ENCODE results near the gene PSMC5.

Gene PSMC5

GRCh38 chr17:63817736-63818385 is 9.4 kb upstream of the PSMC5 start:
- TF ChIP-seq Cebpa-rat (IDR thresholded peaks at IDR 0.05), result no peak

GRCh38 chr17:63819131-63819530 is 8.1 kb upstream of the PSMC5 start:
- TF ChIP-seq Cebpa-rat (IDR thresholded peaks at IDR 0.05), result no peak
- Histone ChIP-seq H4K20me1 (peaks cover 16 to 94% (median 62%) of the 10 kb centered on the region in 11 experiments; a peak in 20 of 22 replicates), H3K36me3 (peaks cover 98 to 100% (median 99%) of the 10 kb centered on the region in 11 experiments), H3K27ac (peak overlapping the region in 10 of 11 experiments; percentile 14 to 87 (median 80); a peak in 19 of 22 replicates), H3K4me2 (peak overlapping the region; percentile 50 to 87 (median 79)), H3K4me3 (peak overlapping the region in 7 of 10 experiments; percentile 30 to 54 (median 47); a peak in 8 of 20 replicates), H3K9ac (peak overlapping the region in 10 of 11 experiments; percentile 22 to 78 (median 67); a peak in 16 of 22 replicates), H3K9me3 (replicated peaks in 1 of 11) (no peaks in the 10 kb centered on the region), H3K4me1 (peaks cover 31 to 61% (median 53%) of the 10 kb centered on the region in 10 experiments), H3K27me3 (no peaks in the 10 kb centered on the region)

More at GRCh38 chr17:63817736-63818385, 9.4 kb upstream of the PSMC5 start:
- Histone ChIP-seq H3K9ac (no peak overlapping the region), H3K27ac (peak overlapping the region in 3 of 11 experiments; percentile 82 to 87 (median 86); a peak in 5 of 22 replicates), H3K4me2 (peak overlapping the region in 5 of 11 experiments; percentile 76 to 87 (median 81); a peak in 2 of 22 replicates), H3K4me3 (no peak overlapping the region), H3K36me3 (peaks cover 98 to 100% (median 99%) of the 10 kb centered on the region in 11 experiments), H3K9me3 (replicated peaks in 1 of 11) (no peaks in the 10 kb centered on the region), H4K20me1 (peaks cover 16 to 87% (median 49%) of the 10 kb centered on the region in 11 experiments; a peak in 20 of 22 replicates), H3K4me1 (peaks cover 31 to 49% (median 46%) of the 10 kb centered on the region in 10 experiments), H3K27me3 (no peaks in the 10 kb centered on the region)

GRCh38 chr17:63819585-63820537 is 7.4 kb upstream of the PSMC5 start:
- TF ChIP-seq Cebpa-rat (IDR thresholded peaks at IDR 0.05), result no peak
- Histone ChIP-seq H3K9ac (peak overlapping the region in 10 of 11 experiments; percentile 22 to 78 (median 70); a peak in 17 of 22 replicates), H3K36me3 (peaks cover 98 to 100% (median 99%) of the 10 kb centered on the region in 11 experiments), H4K20me1 (peaks cover 16 to 94% (median 69%) of the 10 kb centered on the region in 11 experiments; a peak in 20 of 22 replicates), H3K27ac (peak overlapping the region in 10 of 11 experiments; percentile 14 to 87 (median 80); a peak in 19 of 22 replicates), H3K4me1 (peaks cover 36 to 68% (median 60%) of the 10 kb centered on the region in 10 experiments), H3K4me2 (peak overlapping the region; percentile 50 to 87 (median 79)), H3K9me3 (replicated peaks in 1 of 11) (no peaks in the 10 kb centered on the region), H3K4me3 (peak overlapping the region in 8 of 10 experiments; percentile 30 to 54 (median 44); a peak in 13 of 20 replicates), H3K27me3 (no peaks in the 10 kb centered on the region)

GRCh38 chr17:63820963-63821561 is 6.2 kb upstream of the PSMC5 start:
- Histone ChIP-seq H4K20me1 (peaks cover 20 to 94% (median 63%) of the 10 kb centered on the region in 11 experiments; a peak in 20 of 22 replicates), H3K27me3 (no peaks in the 10 kb centered on the region), H3K9ac (peak overlapping the region in 10 of 11 experiments; percentile 18 to 77 (median 60); a peak in 17 of 22 replicates), H3K4me3 (peak overlapping the region in 8 of 10 experiments; percentile 3 to 52 (median 38); a peak in 14 of 20 replicates), H3K36me3 (peaks cover 96 to 100% (median 99%) of the 10 kb centered on the region in 11 experiments), H3K27ac (peak overlapping the region in 9 of 11 experiments; percentile 37 to 87 (median 80); a peak in 17 of 22 replicates), H3K4me2 (peak overlapping the region; percentile 26 to 87 (median 79); a peak in 20 of 22 replicates), H3K4me1 (peaks cover 48 to 81% (median 72%) of the 10 kb centered on the region in 10 experiments), H3K9me3 (replicated peaks in 1 of 11) (no peaks in the 10 kb centered on the region)
- TF ChIP-seq Cebpa-rat (IDR thresholded peaks at IDR 0.05), result no peak

GRCh38 chr17:63821804-63822203 is 5.4 kb upstream of the PSMC5 start:
- no peak for TF ChIP-seq Cebpa-rat (IDR thresholded peaks at IDR 0.05)
- Histone ChIP-seq H3K4me3 (peak overlapping the region in 7 of 10 experiments; percentile 26 to 52 (median 41); a peak in 11 of 20 replicates), H3K4me2 (peak overlapping the region; percentile 26 to 87 (median 79); a peak in 21 of 22 replicates), H3K9me3 (replicated peaks in 1 of 11) (no peaks in the 10 kb centered on the region), H3K4me1 (peaks cover 51 to 83% (median 74%) of the 10 kb centered on the region in 10 experiments), H3K9ac (peak overlapping the region in 10 of 11 experiments; percentile 18 to 77 (median 60); a peak in 17 of 22 replicates), H3K27ac (peak overlapping the region in 9 of 11 experiments; percentile 37 to 87 (median 80); a peak in 17 of 22 replicates), H3K36me3 (peaks cover 89 to 92% (median 91%) of the 10 kb centered on the region in 11 experiments), H4K20me1 (peaks cover 21 to 96% (median 60%) of the 10 kb centered on the region in 11 experiments; a peak in 19 of 22 replicates), H3K27me3 (no peaks in the 10 kb centered on the region)

GRCh38 chr17:63822537-63822936 is 4.7 kb upstream of the PSMC5 start:
- peaks cover 51 to 83% (median 74%) of the 10 kb centered on the region in 10 experiments for H3K4me1 ChIP-seq

GRCh38 chr17:63823659-63824331 is 3.4 kb upstream of the PSMC5 start:
- H3K4me1 ChIP-seq, result peaks cover 59 to 83% (median 75%) of the 10 kb centered on the region in 10 experiments

More at GRCh38 chr17:63822537-63822936, 4.7 kb upstream of the PSMC5 start:
- peaks cover 82 to 85% (median 84%) of the 10 kb centered on the region in 11 experiments for H3K36me3 ChIP-seq
- no peaks in the 10 kb centered on the region for H3K9me3 ChIP-seq (replicated peaks in 1 of 11)
- TF ChIP-seq Cebpa-rat (IDR thresholded peaks at IDR 0.05), result no peak
- 0 out of 20 replicates have a peak overlapping the region, but pooled peaks of 1 of the 10 experiments have one; percentile 41 for H3K4me3 ChIP-seq
- peak overlapping the region in 4 of 11 experiments; percentile 43 to 86 (median 81); a peak in 5 of 22 replicates for H3K27ac ChIP-seq
- no peaks in the 10 kb centered on the region for H3K27me3 ChIP-seq
- peaks cover 21 to 88% (median 53%) of the 10 kb centered on the region in 11 experiments; a peak in 19 of 22 replicates for H4K20me1 ChIP-seq
- peak overlapping the region in 10 of 11 experiments; percentile 45 to 87 (median 80); a peak in 18 of 22 replicates for H3K4me2 ChIP-seq
- H3K9ac ChIP-seq, result peak overlapping the region in 6 of 11 experiments; percentile 40 to 71 (median 66); a peak in 6 of 22 replicates

More at GRCh38 chr17:63823659-63824331, 3.4 kb upstream of the PSMC5 start:
- peak overlapping the region in 1 of 11 experiments; percentile 9; a peak in 1 of 22 replicates for H3K27ac ChIP-seq
- H4K20me1 ChIP-seq, result peaks cover 16 to 87% (median 43%) of the 10 kb centered on the region in 11 experiments; a peak in 18 of 22 replicates
- no peaks in the 10 kb centered on the region for H3K9me3 ChIP-seq (replicated peaks in 1 of 11)
- H3K9ac ChIP-seq, result no peak overlapping the region
- H3K4me2 ChIP-seq, result peak overlapping the region in 3 of 11 experiments; percentile 89 to 94 (median 93); a peak in 4 of 22 replicates
- peaks cover 69 to 81% (median 77%) of the 10 kb centered on the region in 11 experiments for H3K36me3 ChIP-seq
- H3K27me3 ChIP-seq, result no peaks in the 10 kb centered on the region
- no peak for TF ChIP-seq Cebpa-rat (IDR thresholded peaks at IDR 0.05)
- H3K4me3 ChIP-seq, result no peak overlapping the region

Measured in BLaER1 treated with 17β-estradiol and CSF1 and Interleukin-3, amounts not matched to agents 10 nM and 100 nM (cell line).